GM15510 (cell line): Measurements from ENCODE around the gene SLC22A7.

ENCODE experiments used
- POLR2A ChIP-seq: IDR thresholded peaks from 3 replicates; pipeline ENCODE4 v1.6.1; 2011; ENCODE audit warnings: borderline replicate concordance; ENCODE audit not compliant: insufficient read length; ENCODE audit errors: extremely low read depth

Gene SLC22A7

DNA sequence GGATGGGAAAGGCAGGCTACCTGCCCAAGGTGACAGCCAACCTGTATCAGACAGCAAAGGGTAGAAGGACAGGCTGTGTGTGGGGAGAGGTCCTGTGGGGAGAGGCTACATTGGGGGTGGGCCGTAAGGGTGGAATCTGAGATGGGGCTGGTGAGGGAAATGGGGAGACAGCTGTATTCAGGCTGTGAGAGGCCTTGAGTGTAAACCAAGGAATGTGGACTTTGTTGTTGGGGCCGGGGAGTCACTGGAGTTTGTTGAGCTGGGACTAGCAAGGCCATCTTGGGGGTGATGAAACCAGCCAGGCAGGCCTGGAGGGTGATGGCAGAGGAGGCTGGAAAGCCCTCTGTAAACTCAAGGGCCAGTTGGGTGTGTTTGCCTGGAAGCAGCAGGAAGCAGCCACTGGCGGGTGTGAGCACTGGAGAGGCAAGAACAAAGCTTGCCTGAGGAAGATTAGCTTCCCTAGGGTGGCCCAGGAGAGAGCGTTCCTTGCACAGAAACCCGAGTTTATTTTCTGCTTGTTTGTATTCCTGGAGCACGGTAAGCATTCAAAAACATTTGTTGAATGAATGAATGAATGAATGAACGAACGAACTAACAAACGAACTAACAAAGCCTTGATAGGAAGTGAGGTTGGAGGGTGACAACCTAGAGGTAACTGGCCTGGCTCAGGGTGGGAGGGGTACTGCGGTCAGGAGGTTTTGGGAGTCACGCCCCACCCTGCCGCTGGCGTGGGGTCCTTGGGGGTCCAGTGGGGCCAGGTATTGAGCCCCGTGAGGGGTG is 35.9 kb upstream of the SLC22A7 start:
- TF ChIP-seq POLR2A = no peak

DNA sequence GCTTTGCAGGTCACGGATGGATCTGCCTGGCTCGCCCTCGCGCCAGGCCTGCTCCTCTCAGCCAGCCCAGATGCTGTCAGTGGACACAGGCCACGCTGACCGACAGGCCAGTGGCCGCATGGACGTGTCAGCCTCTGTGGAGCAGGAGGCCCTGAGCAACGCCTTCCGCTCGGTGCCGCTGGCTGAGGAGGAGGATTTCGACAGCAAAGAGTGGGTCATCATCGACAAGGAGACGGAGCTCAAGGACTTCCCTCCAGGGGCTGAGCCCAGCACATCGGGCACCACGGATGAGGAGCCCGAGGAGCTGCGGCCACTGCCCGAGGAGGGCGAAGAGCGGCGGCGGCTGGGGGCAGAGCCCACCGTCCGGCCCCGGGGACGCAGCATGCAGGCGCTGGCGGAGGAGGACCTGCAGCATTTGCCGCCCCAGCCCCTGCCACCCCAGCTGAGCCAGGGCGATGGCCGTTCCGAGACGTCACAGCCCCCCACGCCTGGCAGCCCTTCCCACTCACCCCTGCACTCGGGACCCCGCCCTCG is 35.2 kb upstream of the SLC22A7 start:
- no peak for TF ChIP-seq POLR2A

DNA sequence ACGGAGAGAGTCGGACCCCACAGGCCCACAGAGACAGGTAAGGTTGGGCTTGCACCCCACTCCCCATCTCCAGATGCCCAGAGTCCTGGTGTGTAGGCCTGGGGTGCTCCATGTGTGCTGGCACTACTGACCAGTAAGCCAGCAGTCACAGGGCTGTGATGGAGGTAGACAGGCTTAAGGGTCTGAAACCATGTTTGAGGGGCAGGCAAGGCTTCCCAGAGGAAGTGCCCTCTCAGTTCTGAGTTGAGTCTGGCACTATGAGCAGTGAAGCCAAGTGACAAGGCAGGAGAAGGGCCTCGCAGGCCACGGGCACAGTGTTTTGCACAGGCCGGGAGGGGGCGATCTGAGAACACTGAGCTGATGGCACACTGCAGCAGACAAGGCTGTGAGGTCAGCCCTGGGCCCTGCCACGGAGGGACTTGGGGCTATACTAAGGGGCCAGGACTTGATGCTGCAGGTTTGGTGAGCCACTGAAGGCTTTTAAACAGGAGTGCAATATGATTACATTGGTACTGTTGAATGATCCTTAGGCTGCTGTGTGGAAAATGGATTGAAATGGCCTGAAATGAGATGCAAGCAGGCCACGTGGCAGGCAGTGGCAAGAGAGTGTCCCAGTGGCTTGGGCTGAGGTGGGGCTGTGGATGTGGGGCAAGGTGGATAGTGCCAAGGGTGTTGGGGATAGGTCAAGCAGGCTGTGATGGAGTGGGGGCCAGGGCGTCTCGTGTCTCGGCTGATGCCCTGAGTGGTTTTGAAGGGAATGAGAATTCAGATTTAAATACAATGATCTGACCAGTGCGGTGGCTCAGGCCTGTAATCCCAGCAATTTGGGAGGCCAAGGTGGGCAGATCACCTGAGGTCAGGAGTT is 34.5 kb upstream of the SLC22A7 start:
- TF ChIP-seq POLR2A = no peak

DNA sequence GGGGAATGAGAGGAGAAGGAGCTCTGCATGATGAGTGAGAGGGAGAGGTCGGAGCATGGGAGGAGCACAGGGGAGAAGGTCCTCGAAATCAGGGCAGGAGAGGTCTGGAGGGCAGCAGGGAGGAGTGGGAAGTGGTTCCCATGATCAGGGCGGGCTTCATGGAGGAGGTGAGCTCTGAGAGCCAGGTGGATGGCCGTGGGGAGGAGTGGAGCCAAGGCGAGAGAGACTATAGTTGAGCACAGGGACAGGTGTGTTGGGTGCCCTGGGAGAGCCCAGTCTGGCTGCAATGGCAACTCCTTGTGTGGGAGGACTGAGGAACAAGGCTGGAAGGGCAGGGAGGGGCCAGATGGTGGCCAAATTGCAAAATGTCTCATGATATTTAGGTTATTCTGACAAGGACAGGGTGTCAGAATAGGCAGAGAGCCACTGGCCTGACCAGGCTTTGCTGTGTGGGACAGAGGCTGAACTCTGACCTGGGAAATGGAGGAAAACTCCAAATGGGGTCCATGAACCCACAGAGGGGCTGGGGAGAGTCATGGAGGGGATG is 33.4 kb upstream of the SLC22A7 start:
- no peak for TF ChIP-seq POLR2A

DNA sequence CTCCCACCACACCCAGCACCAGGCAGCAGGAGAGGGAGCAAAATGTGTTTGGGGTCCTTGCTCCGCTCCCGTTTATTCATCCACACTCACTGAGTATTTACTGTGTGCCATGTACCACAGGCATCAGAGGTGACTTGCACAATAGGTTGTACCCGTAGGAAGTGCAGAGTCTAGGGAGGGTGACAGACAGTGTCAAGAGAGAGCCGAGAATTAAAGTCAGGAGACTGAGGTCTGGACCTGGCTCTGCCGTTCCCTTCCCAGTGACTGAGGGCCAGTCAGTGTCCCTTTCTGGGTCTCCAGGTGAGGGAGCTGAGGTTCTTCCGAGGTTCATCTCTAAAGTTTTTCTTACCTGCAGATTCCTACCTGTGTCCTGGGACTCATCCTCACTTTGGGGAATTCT is 32.5 kb upstream of the SLC22A7 start:
- TF ChIP-seq POLR2A = no peak

DNA sequence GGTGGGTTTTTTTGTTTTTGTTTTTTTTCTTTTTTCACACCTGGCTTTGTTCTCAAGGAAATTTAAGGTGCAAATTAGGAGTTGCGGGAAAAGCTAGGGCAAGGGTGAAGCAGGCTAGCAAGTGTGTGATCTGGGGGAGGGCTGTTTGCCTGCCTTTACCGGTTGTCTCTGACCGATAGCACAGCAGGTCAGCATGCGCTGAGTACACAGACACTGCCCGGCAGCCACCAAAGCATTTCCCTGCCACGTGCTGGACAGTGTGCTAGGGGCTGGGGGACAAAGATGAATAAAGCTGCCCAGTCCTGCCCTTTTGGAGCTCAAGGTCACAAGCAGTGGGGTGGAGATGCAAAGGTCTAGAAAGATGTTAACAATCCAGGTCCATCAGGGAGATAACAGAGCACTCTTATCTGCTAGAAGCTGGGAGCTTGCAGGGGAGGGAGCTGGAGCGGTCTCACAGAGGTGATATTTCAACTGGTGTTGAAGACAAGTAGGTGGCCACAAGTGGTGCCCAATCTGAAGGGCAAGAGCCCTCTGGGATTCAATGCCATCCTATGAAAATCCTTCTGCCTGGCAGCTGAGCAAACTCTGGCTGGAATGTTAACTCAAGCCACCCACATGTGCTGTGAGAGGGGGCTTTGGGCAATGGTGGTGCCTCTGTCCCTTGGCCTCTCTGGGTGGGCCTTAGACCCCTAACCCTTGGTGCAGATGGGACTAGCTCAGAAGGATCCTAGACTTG is 30.3 kb upstream of the SLC22A7 start:
- no peak for TF ChIP-seq POLR2A

DNA sequence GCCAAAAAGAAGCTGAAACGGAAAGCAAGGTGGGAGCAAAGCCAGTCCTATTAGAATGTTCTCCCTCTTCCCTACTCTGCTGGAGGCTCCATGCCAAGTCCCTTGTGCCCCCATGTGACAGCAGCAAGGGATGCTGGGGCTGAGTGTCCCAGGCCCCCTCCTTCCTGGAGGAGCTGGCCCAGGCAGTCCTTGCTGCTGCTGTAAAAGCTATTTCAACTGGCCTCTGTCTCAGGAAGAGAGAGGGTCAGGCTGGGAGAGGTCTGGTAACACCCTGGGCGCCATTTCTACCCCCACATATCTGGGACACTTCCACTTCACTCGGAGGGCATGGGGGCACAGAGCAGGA is 29.7 kb upstream of the SLC22A7 start:
- no peak for TF ChIP-seq POLR2A

DNA sequence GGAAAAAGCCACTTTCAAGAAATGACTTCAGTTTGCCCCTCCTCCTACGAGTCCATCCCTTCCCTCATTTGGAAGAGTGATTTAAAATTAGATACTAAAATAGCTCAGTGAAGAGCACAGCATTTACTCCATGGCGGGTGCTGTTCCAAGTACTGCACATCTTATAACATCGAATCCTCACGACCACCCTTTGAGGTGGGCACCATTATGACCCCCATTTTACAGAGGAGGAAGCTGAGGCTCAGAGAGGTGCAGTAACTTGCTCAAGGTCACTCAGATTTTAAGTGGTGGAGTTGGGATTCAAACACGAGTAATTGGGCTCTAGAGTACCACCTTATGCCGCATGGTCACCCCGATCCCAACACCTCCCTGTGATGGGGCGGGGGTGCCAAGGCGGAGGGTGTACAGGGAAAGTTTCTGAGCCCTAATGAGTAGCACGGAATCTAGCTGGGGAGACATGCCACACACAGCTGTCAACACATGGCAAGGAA is 29.2 kb upstream of the SLC22A7 start:
- TF ChIP-seq POLR2A = no peak

DNA sequence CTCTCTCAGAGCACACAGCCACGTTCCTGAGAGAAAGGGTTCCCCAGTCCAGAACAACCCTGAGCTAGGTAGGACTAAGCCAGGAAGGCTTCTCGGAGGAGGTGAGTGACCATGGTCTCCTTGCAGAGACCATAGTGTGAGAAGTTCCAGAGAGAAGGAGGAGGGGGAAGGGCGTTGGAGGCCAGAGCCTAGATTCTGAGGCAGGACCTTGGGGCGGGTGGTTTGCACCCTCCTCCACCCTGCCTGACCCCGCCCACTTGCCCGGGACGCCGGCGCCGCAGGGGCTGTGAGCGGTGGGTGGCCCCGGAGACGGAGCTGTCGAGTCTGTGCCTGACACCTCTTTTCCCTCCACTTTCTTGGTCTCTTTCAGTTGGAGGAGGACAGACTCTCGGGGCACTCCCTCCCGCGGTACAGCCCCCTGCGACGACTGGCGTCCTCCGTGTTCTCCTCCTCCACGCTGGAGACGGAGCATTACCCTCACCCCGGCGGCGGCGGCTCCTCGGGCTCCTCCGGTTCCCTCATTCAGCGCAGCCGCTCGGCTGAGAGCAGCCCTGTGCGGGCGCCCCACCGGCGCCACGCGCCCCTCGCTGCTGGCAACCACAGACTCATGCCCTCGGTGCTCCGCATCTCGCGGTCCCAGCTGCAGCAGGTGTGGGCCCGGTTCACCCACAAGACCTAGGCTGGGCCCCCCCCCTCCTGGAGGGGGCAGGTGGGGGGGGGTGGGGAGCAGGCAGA is 28.6 kb upstream of the SLC22A7 start:
- TF ChIP-seq POLR2A = no peak

DNA sequence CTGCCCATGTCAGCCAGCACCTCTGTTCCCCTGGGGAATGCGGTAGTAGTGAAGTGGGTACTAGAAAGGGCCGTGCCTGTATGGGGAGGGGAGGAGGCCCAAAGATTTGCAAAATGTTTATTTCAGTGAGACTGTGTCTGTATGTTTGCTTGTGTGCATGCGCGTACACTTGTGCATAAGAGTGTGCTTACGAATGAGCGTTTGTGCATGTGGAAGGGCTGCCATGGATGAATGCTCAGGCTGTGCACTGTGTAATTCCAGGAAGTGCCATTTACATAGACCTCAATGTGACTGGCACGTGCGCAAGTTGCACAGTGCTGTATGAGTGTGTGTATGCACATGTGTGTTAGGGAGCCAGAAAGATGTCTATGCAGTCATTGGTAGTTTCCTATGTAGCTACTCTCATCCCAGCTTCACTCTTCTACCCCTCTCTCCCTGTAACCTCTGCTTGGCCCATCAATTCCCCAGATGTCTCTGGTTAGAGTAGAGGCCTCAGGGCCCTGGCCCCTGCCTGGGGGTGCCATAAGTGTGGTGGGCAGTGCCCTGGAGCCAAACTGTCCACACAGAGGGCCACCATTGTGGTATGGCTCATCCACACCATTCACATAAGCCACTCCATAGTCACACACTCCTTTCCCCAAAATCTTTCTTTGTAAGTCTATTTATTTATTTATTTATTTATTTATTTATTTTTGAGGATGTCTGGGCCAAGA is 26.8 kb upstream of the SLC22A7 start:
- no peak for TF ChIP-seq POLR2A

DNA sequence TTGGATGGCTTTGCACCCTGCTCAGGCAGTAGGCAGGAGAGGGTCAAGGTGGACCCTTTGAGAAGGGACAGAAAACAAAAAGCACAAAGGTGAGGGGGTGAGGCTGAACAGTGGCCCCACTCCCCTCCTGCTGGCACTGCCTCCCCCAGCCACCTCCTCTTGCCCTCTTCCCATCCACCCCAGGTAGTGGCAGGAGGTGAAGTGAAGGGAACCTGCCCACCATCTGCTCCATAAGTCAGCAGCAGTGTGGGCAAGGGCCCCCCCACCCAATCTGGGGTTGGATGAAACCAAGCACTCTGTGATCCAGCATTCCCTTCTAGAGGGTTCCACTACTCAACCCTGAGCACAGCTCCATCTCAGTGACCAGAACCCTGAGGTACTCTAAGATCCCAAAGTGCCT is 26.1 kb upstream of the SLC22A7 start:
- no peak for TF ChIP-seq POLR2A

DNA sequence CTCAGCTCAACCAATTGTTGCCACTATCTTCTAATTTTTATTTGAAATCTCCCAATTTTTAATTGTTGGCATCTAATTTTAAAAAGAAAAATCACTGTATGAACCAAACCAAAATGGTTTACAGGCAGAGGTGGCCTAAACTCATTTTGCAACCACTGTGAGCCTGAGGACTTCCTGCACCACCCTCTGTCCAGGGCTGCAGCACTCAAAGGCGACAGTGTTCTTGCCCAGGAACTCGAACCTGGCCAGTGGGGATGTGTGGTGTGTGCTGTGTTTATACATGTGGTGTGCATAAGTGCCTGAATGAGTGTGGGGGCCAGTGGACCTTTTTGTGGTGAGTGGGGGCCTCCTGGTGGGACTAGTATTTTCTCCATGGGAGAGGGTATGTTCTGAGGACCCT is 24.4 kb upstream of the SLC22A7 start:
- TF ChIP-seq POLR2A = no peak

DNA sequence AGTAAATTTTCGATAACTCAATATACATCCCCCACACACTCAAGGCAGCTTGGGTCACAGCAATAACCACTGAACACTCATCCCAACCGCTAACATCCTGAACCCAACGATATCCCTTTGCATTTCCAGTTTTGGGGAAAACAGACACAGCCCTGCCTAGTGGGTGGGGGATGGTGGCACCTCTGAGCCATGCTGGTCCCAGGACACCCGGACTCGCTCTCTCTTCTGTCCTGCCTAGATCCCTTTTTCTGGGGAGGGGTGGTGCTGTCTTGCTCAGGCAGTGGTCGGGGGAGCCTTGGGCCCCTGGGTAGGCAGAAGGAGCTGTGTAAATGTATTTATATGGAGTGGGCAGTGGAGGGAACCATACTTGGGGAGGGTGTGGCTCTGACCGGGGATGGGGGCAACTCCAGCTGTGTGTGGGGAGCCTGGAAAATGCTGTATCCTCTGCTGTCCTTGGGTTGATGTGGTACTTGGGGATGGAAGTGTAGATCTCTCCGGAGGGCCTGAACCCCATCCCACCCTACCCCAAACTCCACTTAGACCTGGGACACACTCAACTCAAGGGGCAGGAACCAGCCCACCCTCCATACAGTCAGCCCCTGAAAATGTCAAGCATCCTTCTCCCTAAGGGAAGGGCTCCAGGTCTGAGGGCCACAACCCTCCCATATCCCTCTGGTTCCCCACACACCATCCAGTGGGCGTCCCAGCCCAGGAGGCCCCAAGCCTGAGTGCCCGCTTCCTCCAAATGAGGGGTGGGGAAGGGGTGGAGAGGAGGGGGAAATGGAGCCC is 23.7 kb upstream of the SLC22A7 start:
- no peak for TF ChIP-seq POLR2A

DNA sequence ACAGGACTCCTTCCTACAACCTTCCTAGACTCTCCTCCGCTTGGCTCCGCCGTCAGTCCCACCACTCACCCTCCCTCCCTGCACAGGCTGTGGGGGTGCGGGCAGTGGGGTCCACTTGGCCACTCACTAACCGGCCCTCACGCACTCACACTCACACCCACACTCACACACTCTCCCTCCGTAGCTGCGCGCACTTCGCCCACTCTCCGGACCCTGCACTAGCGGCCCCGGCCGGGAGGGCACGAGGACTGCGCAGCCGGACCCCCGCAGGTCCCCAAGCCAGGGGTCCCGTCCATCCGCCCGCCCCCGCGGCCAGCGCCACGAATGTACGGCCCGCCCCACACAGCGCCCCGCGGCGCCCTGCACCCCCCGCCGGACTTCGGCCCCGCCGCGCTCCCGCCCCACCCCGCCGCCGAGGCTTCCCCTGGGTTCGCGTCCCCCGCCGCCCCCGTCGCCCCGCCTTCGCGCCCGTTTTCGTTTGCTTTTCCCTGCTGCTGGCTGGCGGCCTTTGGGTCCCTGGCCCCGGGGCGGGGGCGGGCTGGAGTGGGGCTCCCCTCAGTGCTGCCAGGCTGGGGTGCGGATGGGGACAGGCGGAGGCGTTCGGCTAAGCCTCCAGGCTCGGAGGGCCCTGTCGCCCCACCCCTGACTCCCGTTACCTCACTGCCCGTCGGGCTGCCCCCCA is 23.0 kb upstream of the SLC22A7 start:
- TF ChIP-seq POLR2A = no peak
